Renal cortex interstitium (tissue), 3 donors: ENCODE measurements around the gene TARBP1. TPM values are rescaled to one million over a fixed set of nuclear protein-coding genes. Genes with fewer than 3 reads are reported as not detected.

Source experiments
- polyA plus RNA-seq, 3 donors: library from polyadenylated mRNA; unstranded; fragments of 120-200 nt; gene quantifications; one replicate each; pipeline ENCODE4 v1.2.1, GENCODE V29; 2013; ENCODE audit not compliant: insufficient read length in 3 of 3

Gene TARBP1
- polyA plus RNA-seq, 3 donors, result 45.9 to 94.9 (median 60.7) TPM

Other genes with a start within 250 kb of the TARBP1 start
- gene COA6, start 105.7 kb downstream of the TARBP1 start, polyA plus RNA-seq, result 10 to 100 TPM; 34.2 to 36.0 (median 34.6) TPM
- gene IRF2BP2, start 131.0 kb upstream of the TARBP1 start, polyA plus RNA-seq, result 100 to 1,000 TPM; 144 to 171 (median 166) TPM